ENCODE results near the gene FITM1.

FITM1 gene

GRCh38 chr14:24137529-24138395 is 7.3 kb downstream of the FITM1 start:
- ChIA-PET CTCF (interaction anchor here (0.6 to 1.2 kb wide), 5 partner anchors 8 to 294 kb away, joined by 3 to 4 read pairs (median 3); partner anchors contain the start of genes CIDEB, IRF9 and PSME2), POLR2A (interaction anchor here (0.6 to 7.3 kb wide), 7 partner anchors 9 to 75 kb away, joined by 3 to 163 read pairs (median 21); partner anchors contain the start of genes CHMP4A, DCAF11, IRF9 and NRL)
- Histone ChIP-seq H3K4me3 (ENCODE audit: low read depth, low read length) (no peak overlapping the region), H3K36me3 (ENCODE audit: control insufficient read depth in 2 of 2, insufficient read depth in 1 of 2, low read length in 2 of 2) (peaks cover 11 to 27% of the 10 kb centered on the region in 2 experiments), H3K4me1 (ENCODE audit: control insufficient read depth, insufficient read depth, low read length) (peaks cover 4% of the 10 kb centered on the region; the same call in 1 of the 2 replicates), H3K9me3 (ENCODE audit: control insufficient read depth, insufficient read depth, low read depth, low read length) (no peaks in the 10 kb centered on the region), H3K27ac (ENCODE audit: extremely low read depth, low read depth, low read length) (no peak overlapping the region)
- TF ChIP-seq, protein P1, sequence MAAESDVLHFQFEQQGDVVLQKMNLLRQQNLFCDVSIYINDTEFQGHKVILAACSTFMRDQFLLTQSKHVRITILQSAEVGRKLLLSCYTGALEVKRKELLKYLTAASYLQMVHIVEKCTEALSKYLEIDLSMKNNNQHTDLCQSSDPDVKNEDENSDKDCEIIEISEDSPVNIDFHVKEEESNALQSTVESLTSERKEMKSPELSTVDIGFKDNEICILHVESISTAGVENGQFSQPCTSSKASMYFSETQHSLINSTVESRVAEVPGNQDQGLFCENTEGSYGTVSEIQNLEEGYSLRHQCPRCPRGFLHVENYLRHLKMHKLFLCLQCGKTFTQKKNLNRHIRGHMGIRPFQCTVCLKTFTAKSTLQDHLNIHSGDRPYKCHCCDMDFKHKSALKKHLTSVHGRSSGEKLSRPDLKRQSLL (tag by site-specific recombination; IDR thresholded peaks at IDR 0.05) = 0 out of 2 replicates have a peak, but pooled peaks have one; percentile 9
- TF ChIP-seq ZNF121 (tag by site-specific recombination; IDR thresholded peaks at IDR 0.05) (no peak), ZNF426 (tag by site-specific recombination; IDR thresholded peaks at IDR 0.05) (no peak), KLF10 (tag by site-specific recombination; IDR thresholded peaks at IDR 0.05) (no peak), INSM2 (tag by site-specific recombination; IDR thresholded peaks at IDR 0.05) (no peak), ZNF571 (tag by site-specific recombination; IDR thresholded peaks at IDR 0.05) (no peak), ZIC2 (tag by site-specific recombination; IDR thresholded peaks at IDR 0.05) (no peak), ZNF501 (tag by site-specific recombination; IDR thresholded peaks at IDR 0.05) (no peak), PRDM10 (tag by site-specific recombination; IDR thresholded peaks at IDR 0.05) (peak; percentile 78; the same call in 1 of the 2 replicates), ZNF404 (tag by site-specific recombination; IDR thresholded peaks at IDR 0.05) (no peak), MEIS1 (CRISPR knock-in tag; IDR thresholded peaks at IDR 0.05; ENCODE audit: borderline replicate concordance) (no peak), KLF8 (tag by site-specific recombination; IDR thresholded peaks at IDR 0.05) (no peak), ZNF600 (tag by site-specific recombination; IDR thresholded peaks at IDR 0.05) (no peak), ZNF449 (tag by site-specific recombination; IDR thresholded peaks at IDR 0.05) (no peak), TRIM28 (IDR thresholded peaks at IDR 0.05; ENCODE audit: borderline replicate concordance, low read length) (no peak), PRDM1 (tag by site-specific recombination; IDR thresholded peaks at IDR 0.05) (0 out of 2 replicates have a peak, but pooled peaks have one; percentile 17), ZFP3 (tag by site-specific recombination; IDR thresholded peaks at IDR 0.05; ENCODE audit: low read depth) (no peak), SCRT2 (tag by site-specific recombination; IDR thresholded peaks at IDR 0.05) (no peak), ZNF169 (tag by site-specific recombination; IDR thresholded peaks at IDR 0.05) (no peak), ZNF416 (tag by site-specific recombination; IDR thresholded peaks at IDR 0.05) (no peak)
- TF ChIP-seq, protein P2, sequence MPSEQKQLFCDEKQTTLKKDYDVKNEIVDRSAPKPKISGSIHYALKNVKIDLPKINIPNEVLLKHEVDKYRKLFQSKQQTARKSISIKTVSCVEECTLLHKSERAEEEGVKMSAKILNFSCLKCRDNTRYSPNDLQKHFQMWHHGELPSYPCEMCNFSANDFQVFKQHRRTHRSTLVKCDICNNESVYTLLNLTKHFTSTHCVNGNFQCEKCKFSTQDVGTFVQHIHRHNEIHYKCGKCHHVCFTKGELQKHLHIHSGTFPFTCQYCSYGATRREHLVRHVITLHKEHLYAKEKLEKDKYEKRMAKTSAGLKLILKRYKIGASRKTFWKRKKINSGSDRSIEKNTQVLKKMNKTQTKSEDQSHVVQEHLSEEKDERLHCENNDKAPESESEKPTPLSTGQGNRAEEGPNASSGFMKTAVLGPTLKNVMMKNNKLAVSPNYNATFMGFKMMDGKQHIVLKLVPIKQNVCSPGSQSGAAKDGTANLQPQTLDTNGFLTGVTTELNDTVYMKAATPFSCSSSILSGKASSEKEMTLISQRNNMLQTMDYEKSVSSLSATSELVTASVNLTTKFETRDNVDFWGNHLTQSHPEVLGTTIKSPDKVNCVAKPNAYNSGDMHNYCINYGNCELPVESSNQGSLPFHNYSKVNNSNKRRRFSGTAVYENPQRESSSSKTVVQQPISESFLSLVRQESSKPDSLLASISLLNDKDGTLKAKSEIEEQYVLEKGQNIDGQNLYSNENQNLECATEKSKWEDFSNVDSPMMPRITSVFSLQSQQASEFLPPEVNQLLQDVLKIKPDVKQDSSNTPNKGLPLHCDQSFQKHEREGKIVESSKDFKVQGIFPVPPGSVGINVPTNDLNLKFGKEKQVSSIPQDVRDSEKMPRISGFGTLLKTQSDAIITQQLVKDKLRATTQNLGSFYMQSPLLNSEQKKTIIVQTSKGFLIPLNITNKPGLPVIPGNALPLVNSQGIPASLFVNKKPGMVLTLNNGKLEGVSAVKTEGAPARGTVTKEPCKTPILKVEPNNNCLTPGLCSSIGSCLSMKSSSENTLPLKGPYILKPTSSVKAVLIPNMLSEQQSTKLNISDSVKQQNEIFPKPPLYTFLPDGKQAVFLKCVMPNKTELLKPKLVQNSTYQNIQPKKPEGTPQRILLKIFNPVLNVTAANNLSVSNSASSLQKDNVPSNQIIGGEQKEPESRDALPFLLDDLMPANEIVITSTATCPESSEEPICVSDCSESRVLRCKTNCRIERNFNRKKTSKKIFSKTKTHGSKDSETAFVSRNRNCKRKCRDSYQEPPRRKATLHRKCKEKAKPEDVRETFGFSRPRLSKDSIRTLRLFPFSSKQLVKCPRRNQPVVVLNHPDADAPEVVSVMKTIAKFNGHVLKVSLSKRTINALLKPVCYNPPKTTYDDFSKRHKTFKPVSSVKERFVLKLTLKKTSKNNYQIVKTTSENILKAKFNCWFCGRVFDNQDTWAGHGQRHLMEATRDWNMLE (tag by site-specific recombination; conservative IDR thresholded peaks at IDR 0.05; ENCODE audit: low read depth) = no peak

Measured in HEK293 (cell line).